Measurements from ENCODE around the gene CHI3L2.
A peak's percentile ranks its signal among the peaks of the same experiment; 100 is the strongest.

The CHI3L2 gene, protein sequence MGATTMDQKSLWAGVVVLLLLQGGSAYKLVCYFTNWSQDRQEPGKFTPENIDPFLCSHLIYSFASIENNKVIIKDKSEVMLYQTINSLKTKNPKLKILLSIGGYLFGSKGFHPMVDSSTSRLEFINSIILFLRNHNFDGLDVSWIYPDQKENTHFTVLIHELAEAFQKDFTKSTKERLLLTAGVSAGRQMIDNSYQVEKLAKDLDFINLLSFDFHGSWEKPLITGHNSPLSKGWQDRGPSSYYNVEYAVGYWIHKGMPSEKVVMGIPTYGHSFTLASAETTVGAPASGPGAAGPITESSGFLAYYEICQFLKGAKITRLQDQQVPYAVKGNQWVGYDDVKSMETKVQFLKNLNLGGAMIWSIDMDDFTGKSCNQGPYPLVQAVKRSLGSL

DNA sequence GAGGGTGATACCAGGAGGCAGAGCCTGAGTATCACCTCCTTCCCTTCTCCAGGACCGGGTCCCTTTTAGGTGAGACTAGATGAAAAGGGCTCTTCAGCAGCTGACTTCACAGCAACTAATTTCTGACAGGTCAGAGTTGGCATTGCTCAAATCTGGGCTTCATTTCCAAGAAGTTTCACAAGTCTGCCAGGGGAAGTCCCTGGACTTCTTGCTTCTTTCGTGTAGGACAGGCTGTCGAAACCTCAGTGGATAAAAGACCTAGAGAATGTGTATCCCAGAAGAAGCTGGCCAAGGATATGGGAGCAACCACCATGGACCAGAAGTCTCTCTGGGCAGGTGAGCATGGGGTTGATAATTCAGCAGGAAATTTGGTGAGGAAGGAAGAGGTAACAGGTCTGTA, at the start of gene CHI3L2:
Gene CHI3L2, plus strand, starts transcription at position 280 of the 400 bp plus-strand sequence. Its CDS starts 17 bp downstream, at position 297.
- DNase-seq: no peak

DNA sequence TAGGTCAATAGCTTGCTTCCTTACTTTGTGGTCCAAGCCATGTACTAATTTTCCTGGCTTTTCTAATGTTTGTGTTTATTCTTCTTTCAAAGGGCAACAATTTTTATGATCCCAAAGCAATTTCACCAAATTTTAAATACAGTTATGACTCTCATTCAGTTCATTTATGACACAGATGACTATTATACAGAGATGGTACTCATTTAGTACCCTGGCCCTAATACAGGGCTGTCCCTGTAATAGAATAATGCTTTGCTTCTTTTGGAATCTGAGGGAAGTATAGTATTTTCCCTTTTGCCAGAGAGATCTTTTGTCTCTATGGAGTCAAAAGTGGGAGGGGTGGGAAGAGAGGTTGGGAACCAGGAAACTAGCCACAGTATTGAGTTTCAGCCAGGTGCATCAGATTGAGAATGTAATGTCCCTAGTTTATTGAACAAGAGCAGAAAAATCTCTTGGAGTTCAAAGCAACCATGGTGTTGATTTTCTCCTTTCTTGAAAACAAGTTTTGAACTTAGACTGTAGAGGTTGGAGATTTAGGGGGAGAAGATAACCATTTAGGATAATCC, 47.5 kb upstream of the CHI3L2 start:
- DNase-seq: no peak

DNA sequence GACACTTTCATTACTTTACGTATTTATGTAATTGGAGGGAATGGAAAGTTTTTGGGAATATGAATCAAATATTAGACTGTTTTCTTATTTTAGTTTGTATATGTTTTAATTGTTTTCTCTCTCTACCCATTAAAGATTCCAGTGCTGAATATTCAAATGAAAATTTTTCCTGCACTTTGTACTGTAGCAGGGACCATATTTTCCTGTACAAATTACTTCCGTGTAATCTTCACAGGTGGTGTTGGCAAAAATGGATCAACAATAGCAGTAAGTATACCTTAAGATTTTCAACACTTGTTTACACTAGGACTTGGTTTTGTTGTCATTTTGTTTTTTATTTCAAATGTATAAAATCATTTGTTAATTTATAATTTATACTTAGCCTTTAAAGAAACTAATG, 45.5 kb upstream of the CHI3L2 start:
- no peak for DNase-seq

DNA sequence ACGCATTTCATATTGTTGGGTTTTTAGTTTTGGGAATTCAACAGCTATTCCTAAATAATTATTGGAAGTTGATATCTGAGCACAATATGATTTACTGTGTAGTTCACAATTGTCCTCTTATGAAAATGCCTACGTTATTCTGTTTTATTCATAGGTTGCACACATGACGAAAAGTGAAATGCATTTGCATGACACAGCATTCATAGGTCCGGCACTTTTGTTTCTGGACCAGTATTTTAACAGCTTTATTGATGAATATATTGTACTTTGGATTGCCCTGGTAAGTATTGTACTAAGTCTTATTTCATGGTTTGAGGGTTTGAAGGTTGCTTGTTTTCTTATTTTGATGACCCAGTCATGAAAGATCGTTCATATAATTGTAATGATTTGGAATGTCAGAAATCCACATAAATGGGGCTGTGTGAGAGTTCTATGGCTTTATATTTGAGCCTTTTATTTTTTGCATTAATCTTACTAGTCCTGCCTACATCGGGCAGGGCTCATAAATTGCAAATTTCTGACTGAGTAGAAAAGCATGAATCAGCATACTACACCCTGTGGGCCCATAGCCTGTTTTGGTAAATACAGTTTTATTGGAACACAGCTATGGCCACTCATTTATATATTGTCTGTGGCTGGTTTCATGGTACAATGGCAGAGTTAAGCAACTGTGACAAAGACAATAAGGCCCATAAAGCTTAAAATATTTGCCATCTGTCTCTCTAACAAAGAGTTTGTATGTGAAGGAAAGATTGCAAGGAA, 44.0 kb upstream of the CHI3L2 start:
- no peak for DNase-seq

DNA sequence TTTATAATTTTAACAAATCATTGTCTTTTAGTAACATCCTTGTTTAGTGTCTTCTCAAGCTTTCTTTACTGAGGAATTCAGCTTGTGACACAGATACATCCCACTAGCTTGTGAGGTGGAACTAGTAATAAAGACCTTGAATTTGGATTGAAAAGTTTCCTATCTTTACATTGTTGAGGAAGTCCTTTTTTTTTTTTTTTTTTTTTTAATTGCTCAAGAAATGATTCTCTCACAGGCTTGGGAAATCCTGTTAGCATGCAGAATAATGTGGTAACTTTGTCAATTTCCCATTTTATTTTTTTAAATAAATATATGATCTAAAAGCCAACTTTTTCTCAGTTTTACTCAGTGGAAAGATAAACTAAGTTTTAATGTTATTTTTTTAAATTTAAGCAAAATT, 42.9 kb upstream of the CHI3L2 start:
- no peak for DNase-seq

DNA sequence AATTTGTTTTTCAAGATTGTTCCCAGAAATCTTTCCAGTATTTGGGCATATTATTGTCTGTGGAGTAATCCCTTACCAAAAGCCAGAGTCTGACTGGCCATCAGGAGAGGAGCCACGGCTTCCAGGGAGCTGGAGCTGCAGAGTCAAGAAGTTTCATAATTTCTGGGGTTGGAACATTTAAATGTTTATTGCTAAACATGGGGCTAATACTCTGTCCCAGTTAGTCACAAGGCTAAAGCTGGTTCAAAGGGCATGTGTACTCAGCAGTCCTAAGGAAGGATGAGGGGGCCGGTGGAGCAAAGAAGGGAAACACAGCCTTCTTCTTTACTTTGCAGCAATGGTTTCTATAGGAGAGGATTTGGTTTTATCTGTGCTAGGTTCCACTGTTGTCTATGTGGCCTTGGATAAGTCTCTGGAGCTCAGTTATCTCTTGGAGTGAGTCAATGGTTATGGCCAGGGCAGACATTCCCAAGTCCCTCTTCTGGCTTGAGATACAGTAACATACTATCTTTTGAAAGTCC, 36.5 kb upstream of the CHI3L2 start:
- no peak for DNase-seq

DNA sequence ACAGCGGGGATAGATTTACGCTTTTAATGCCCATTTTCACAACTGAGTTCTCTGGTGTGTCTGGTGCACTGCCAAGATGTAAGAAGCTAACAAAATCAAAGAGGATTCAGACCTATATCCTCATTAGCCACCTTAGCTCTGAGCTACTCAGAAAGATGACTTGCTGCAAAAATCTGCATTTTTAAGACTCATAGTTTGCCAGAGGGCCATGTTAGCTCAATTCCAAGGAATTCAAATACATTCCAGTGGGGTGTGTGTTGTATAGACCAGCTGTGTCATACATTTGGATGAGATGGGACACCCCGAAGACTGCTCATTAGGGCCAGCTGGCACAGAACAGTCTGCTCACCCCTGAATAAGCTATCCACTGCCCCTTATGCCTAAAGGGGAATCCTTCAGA, 36.0 kb upstream of the CHI3L2 start:
- DNase-seq: no peak

DNA sequence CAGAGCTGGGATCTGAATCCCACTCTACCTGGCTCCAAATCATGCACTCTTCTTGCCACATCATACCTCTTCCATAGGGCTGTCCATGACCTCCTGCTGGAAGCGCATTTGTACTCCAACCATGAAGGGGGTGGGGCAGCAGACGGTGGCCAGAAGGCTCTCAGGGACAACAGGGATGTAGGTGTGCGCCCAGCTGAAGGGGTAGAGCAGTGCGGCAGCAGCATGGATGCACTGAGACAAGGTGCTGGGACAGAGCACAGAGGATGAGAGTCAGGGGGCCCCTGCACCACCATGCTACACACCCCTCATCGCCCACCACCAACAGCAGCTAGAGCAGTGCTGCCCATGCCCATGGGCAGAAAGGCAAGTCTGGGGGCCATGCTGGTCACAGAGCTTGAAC, 35.4 kb upstream of the CHI3L2 start:
- no peak for DNase-seq

DNA sequence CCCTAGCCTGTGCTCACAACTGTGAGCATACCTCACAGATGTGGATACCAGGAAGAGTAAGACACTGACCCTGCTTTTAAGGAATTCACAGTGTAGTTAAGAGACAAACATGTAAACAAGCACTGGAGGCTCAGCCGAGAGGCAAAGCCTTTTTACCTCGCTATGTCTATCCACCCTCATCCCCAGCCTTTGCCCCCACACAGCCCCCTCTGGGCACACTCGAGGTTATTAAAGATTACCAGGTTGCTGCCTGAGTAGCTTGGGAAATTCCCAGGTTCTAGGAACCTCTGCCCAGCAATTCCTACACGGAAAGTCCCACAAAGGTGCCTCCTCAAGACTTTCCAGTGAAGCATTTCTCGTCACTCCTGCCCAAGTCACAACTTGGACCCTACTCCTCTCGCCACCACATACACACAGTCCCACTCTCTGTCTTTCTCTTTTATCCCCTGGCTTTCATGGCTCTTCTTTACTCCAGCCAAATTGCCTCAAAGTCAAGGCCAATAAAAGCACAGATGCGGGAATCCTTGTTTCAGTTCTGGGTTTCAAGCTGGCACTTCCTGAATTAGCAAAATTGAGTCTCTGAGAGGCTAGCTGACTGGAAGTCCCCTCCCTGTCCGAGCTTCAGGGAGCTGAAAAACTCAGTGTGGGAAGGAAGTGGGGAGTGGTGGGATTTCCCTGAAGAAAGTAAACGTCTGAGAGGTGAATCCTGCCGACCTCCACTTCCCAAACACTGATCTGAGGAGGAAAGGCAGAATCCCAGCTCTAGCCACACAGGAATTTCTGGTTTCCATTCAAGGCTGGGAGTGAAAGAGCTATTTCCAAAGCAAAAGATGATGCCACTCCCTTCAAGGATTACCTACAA, 34.6 kb upstream of the CHI3L2 start:
- DNase-seq: no peak

DNA sequence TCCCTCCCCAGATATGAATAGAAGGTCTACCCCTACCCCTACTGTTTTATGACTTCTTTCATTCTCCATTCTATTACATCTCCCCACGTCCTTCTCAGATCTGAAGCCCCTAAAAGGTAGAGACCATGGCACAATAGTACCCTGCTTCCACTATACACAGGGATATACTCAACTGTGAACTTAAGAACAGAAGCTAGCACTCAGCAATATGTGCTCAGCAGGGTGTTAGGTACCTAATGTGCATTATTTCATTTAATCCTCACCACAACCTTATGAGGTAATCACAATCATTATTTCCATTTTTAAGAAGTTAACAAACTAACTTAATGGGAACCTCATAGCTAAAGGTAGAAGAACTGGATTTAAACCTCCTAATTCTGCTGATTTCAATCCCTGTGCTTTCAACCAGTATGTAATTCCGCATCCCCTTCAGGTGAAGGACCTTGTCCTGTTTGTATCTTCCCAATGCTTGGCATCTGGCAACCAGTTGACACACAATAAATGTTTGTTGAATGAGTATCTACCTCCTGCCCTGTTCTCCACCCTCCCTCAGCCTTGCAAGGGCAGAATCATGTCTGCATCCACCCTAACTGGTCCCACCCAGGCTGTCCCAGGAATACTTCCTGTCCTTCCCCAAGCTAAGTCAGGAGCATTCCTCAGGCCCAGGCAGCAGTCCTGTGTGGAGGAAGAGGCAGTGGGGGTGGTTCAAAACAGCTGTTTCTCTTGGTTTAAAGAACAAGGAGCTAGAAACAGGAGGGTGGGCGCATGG, 33.6 kb upstream of the CHI3L2 start:
- no peak for DNase-seq

DNA sequence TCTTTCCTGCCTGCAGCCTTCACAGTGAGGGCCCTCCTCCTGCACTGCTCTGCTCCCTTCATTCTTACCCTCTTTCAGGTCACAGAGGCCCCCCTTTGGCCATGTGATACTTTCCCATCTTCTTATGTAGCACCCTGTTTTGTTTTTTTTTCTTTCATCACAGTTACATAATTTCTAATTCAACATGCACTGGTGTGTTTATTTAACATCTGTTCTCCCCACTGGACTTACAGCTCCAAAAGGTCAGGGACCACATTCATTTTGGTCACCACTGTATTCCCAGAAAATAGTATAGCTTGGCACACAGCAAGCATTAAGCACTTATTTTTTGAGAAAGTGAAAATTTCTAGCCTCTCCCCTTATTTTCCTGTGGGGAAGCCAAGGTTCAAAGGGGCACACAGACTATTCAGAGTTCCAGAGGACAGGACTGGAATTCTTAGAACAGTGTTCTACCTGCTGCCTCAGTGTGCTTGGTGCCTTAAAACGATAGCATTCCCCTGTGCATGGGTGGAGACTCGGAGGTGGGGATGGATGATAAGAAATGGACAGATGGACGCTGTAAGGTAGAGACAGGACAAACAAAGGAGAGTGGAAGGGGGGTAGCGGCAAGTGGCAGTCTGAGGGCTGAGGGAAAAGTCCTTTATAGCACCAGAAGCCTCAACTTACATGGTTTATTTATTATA, 32.4 kb upstream of the CHI3L2 start:
- DNase-seq: no peak

DNA sequence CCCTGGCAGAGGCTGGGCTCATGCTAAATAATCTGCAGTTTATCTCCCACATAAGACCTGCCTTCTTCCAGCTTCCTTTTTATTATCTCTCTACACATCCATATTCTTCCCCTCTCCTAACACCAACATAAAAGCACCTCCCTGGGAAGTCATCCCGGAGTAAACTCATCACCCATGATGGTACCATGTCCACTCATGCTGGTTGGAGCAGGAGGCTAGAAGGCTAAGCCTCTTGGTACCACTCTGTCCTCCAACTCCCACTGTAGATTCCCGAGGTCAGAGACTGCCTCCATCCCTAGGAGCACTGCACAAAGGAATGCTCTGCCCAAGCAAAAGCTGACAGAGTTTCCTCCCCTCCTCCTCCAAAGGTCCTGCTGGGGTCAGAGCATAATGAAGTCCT, 31.3 kb upstream of the CHI3L2 start:
- DNase-seq: no peak

DNA sequence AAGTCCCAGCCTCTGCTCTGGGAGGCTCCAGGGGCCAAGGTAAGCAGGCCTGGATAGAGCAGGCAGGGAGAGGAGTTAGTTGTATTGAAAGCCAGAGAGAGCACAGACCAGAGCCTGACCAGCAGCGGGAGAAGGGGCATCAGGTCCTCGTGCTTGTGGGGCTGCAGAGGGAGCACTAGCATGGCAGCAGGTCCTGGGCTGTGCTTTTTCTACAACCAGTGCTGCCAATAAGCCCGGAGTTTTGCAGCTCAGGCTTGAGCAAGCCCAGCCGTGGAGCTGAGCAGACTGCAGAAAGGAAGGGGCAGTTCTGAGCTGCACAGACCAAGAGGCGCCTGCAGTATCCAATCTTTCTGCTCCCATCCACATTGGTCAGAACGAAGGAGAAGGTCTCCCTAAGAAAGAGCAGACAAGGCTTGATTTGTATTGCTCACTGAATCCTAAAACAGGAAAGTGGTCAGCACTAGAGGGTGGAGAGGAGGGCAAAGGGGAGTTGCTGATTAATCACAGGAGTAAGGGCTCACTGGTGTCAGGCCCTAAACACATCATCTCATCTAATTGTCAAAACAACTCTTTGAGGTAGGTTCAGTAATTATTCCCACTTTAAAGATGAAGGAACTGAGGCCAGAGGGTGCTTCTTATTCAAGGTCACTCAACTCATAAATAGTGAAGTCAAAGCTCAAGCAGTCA, 29.8 kb upstream of the CHI3L2 start:
- DNase-seq: peak; percentile 70

DNA sequence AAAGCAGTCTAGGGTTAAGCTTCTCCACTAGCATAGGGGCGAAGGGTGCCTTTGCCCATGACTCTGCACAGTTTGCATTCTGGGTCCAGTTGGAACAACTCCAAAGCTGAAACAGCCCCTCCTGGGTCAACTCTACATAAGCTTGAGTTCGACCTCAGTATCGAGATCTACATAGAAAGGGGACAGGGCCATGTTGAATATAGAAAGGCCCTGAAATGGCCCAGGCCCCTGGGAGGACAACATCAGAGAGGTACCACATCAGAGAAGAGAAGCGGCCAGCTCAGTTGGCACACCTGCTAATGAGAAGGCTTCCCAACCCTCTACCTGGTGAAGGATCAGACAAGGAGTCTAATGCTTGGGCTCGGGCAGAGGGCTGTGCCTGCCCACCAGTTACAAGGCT, 28.7 kb upstream of the CHI3L2 start:
- DNase-seq: no peak

DNA sequence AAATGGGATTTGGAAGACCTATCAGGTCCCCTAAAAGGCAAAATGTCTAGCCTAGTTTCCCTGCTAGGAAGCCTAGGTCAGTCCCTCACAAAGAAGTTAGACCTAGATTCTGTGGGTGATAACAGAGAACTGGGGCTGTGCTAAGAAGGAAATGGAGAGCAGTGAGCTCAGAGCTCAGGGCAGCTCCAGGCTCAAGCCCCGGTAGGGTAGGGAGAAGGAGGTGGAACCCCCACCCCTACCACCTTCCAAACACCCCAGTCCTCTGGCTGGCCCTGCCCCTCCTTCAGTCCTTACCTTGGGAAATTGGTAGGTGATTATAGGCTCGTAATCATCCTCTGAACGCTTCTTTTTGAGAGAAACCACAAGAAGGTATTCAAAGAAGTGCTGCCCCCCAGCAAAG, 28.2 kb upstream of the CHI3L2 start:
- DNase-seq: no peak

DNA sequence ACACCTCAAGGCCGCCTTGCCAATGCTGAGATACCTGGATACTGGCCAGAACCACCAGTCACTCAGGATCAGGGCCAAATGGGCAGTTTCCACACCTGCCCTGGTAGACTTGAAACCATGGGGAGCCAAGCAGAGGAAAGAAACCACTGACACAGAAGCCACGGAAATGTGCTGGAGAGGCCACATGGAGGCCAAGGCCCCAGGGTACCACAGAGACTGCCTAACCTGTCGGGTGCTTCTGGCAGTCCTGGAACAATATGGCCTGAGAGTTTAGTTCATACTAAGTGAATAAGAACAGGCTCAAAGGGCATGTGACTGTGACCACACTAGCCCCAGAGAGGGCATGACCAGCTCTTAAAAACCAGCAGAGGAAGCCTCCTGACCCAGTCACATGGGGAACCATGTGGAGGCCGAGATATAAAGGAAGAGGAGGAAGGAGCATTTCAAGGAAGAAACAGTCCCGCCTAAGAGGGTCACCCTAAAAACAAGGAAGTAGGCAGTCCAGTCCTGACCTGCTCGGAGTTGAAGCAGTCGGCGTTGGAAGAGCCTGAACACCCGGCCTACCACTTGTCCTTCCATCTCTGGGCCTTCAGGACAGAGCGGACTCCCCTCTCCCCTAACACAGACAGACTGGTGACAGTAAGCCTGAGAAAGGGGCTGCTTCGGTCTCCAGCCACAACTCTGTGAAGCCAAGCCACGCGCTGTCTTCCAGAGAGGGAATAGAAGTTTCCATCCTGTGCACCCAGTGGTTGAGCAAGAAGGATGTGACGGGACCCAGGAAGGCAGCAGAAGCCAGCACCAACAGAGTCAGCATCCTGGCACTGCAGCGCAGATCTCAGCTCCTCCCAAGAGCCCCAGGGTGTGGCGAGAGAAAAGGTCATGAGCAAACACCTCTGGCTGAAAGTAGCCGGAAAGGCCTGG, 27.4 kb upstream of the CHI3L2 start, which contains the start of gene DENND2D:
Gene DENND2D, minus strand, starts transcription at position 766 of the 921 bp plus-strand sequence. Its CDS starts 187 bp downstream, at position 579.
- DNase-seq: peak; percentile 62

DNA sequence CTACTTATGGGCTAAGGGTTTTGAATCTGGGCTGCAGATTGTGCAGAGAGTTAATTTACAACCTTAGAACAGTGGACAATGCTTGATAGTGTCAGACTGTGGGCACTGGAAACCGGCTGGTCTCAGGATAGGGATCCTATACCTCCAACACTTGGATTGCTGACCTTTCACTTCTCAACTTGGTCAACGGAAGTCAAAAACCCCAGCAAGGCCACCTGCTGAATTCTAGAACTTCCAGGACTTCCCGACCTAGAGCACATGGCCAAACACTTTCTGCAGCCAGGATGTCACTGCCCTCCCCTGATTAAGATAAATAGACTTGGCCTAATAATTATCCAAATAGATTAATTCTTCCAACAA, 26.7 kb upstream of the CHI3L2 start:
- DNase-seq: no peak

DNA sequence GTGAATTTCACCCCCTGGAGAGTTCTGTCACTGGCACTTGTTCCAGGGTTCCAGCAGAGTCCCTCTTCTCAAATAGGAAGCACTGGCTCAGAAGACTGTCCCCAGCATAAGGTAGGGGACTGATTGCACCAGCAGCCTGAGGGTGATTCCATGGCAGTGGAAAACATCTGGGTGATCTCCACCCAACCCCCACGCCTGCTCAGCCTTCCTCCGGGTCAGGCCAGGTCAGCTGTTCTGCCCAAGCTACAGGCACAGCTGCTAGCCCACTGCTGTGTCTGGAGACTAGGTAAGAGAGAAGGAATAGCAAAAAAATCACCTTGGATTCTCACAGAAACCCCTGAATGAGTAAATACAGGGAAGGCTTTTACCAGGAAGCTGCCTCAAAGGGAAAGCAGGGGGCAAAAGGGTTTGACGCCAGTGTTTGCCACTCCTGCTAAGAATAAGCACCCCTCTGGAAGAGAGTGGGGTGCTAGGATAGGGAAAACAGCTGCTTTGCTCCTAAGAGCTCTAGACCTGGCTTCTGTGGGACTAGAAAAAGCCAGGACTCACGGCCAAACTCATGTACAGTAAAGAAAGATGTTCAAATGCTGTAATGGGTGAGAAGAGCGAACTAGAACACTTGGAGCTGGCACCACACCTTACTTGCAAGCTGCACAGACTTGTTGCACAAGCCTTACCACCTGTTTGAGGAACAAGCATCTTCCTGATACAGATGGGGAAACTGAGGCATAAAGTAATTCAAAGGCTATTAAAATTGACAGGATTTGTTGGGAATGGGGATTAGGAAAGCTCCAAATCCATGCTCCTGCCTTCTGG, 26.0 kb upstream of the CHI3L2 start:
- no peak for DNase-seq

DNA sequence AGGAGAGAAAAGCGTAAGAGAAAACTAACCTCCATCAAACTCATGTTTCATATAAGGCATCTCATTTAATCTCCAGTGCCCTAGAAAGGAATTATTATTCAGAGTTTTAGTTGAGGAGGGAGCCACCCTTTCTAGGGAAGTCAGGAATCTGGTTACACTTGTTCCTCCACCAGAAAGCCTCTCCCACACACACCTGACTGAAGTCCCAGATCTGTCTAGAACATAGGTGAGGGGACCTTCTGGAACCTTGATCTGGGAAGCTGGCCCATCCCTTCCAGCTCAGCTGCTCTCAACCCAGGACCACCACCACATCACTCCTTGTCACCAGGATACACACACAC, 25.2 kb upstream of the CHI3L2 start:
- DNase-seq: no peak

Data from stimulated activated CD4-positive, alpha-beta T cell treated with anti-CD3 and anti-CD28 coated beads, Interleukin-4, amount 100 ng/mL, for 1 hour (primary cell).